ENCODE data around the gene HDAC8.

DNA sequence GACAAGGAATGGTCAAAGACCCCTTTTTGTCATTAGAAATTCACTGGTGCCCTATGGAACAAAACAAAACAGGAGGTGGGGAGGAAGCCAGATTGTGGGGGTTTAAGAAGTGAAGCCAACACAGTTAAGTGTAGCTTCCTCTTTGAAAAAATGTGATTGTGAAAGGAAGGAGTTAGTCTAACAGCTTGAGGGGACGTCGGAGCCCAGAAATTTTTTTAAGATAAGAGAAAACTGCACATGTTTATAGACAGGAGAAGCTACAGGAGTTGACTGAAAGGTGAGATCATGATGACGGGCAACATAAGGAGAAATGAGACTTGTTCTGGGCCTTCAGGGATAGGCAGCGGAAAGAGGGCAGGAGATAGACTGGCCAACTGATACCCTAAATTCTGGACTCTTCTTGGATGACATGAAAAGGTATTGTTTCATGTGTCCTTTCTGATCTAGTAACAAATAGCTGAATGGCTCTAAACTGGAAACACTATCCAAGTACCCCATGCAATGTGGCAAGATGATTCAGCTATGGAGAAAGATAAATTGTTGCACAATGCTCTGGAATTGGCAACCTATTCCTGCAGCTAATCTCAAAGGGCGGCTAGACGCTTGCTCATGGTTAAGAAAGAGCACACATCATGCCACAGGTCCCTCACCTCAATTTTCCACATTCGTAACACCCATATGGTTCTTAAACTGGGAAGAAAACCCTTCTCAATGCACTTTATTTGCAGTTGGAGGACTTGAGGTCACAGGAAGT, 3.7 kb upstream of the HDAC8 start:
- TF ChIP-seq, protein P1, sequence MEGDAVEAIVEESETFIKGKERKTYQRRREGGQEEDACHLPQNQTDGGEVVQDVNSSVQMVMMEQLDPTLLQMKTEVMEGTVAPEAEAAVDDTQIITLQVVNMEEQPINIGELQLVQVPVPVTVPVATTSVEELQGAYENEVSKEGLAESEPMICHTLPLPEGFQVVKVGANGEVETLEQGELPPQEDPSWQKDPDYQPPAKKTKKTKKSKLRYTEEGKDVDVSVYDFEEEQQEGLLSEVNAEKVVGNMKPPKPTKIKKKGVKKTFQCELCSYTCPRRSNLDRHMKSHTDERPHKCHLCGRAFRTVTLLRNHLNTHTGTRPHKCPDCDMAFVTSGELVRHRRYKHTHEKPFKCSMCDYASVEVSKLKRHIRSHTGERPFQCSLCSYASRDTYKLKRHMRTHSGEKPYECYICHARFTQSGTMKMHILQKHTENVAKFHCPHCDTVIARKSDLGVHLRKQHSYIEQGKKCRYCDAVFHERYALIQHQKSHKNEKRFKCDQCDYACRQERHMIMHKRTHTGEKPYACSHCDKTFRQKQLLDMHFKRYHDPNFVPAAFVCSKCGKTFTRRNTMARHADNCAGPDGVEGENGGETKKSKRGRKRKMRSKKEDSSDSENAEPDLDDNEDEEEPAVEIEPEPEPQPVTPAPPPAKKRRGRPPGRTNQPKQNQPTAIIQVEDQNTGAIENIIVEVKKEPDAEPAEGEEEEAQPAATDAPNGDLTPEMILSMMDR (IDR thresholded peaks at IDR 0.05): no peak
- no peak for TF ChIP-seq ZFX (IDR thresholded peaks at IDR 0.05; ENCODE audit: borderline replicate concordance)
